ENCODE results near the gene CROCC2.

- TF ChIP-seq CTCF (IDR thresholded peaks at IDR 0.05) (no peak), POLR2A (IDR thresholded peaks at IDR 0.05) (no peak)
Measured at GRCh38 chr2:240917684-240918257, 11.6 kb downstream of the CROCC2 start.

Measured in Peyer's patch (tissue), 4 donors.